HG02884 (cell line): ENCODE measurements around the gene GAR1.
"Not testable (repeated sequence)": the region's sequence is repeated elsewhere in the genome, so short reads cannot be mapped to it uniquely, and the experiment has no call there.

Experiments
- ATAC-seq: cut with Tn5 transposase; IDR thresholded peaks from one replicate; pipeline ENCODE4 v1.9.1; 2021; ENCODE audit warnings: mild to moderate bottlenecking, moderate library complexity; ENCODE audit not compliant: unreplicated experiment

The GAR1 gene

GRCh38 chr4:109836985-109837384, 21.4 kb downstream of the GAR1 start:
- no peak for ATAC-seq

GRCh38 chr4:109846395-109847098, 31.0 kb downstream of the GAR1 start:
- ATAC-seq = no peak

GRCh38 chr4:109847896-109848442, 32.4 kb downstream of the GAR1 start, which contains the start of gene LRIT3:
Gene LRIT3 (plus strand): TSS chr4:109848107. CDS start chr4:109848202, 95 bp downstream.
- no peak for ATAC-seq

GRCh38 chr4:109848501-109848900, 32.9 kb downstream of the GAR1 start:
- no peak for ATAC-seq

GRCh38 chr4:109850601-109851000, 35.0 kb downstream of the GAR1 start:
- no peak for ATAC-seq

GRCh38 chr4:109859426-109860300, 44.1 kb downstream of the GAR1 start:
- ATAC-seq = not testable (repeated sequence)

- ATAC-seq = no peak
These were observed 45.7 kb downstream of the GAR1 start for GRCh38 chr4:109861271-109861670.

GRCh38 chr4:109861916-109862511, 46.5 kb downstream of the GAR1 start:
- ATAC-seq = no peak

- no peak for ATAC-seq
These were observed 48.6 kb downstream of the GAR1 start for GRCh38 chr4:109864134-109864533.

- no peak for ATAC-seq
These were observed 54.5 kb downstream of the GAR1 start for GRCh38 chr4:109870061-109870460.

- no peak for ATAC-seq
These were observed 56.5 kb downstream of the GAR1 start for GRCh38 chr4:109872065-109872464.

- no peak for ATAC-seq
These were observed 57.5 kb downstream of the GAR1 start for GRCh38 chr4:109872950-109873656.

- no peak for ATAC-seq
These were observed 58.4 kb downstream of the GAR1 start for GRCh38 chr4:109873791-109874514.
